GM12874 (cell line): ENCODE measurements around the gene MESP2.

Experiments used
- CTCF ChIP-seq: IDR thresholded peaks from 2 replicates; pipeline ENCODE4 v1.5.1; 2011; ENCODE audit warnings: low read depth, mild to moderate bottlenecking, control low read depth, low read length, moderate library complexity; ENCODE audit not compliant: insufficient read depth

Gene MESP2

GRCh38 chr15:89806559-89807550, 30.7 kb downstream of the MESP2 start:
- TF ChIP-seq CTCF = no peak

GRCh38 chr15:89807689-89808088, 31.6 kb downstream of the MESP2 start:
- no peak for TF ChIP-seq CTCF

- no peak for TF ChIP-seq CTCF
Measured at GRCh38 chr15:89808160-89808870, 32.2 kb downstream of the MESP2 start.

GRCh38 chr15:89809093-89809786, 33.1 kb downstream of the MESP2 start:
- TF ChIP-seq CTCF = no peak

GRCh38 chr15:89809787-89810148, 33.6 kb downstream of the MESP2 start:
- TF ChIP-seq CTCF = no peak

- no peak for TF ChIP-seq CTCF
Measured at GRCh38 chr15:89810837-89811236, 34.7 kb downstream of the MESP2 start.
